ENCODE results near the gene RBMS1. TPM values are rescaled to one million over a fixed set of nuclear protein-coding genes. Genes with fewer than 3 reads are reported as not detected.

RBMS1 gene
- total RNA-seq, 1 experiment from 2014 or later, result 38.8 TPM

DNA sequence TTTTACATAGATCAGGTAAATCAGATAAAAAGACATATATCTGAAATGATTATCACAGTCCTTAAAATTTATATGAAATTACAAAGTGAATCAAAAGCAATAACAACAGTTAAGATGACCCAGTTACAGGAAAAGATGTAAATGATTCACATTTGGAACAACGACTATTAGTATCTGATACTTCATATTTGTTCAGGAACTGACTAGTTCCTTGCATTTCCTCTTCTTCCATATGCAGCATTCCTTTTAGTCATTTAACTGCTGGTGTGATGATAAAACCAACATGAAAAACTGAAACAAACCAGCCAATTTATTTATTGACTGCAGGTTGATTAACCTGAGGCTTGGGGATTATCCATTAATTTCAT lies 75.2 kb downstream of the RBMS1 start:
- Histone ChIP-seq H2AFZ (ENCODE audit: low read length) (no peak overlapping the region), H3K9me2 (replicated peaks; ENCODE audit: low read length) (no peaks in the 10 kb centered on the region), H4K20me1 (ENCODE audit: low read length) (no peaks in the 10 kb centered on the region), H3K9ac (ENCODE audit: low read length) (peak overlapping the region; percentile 80), H3K27ac (ENCODE audit: low read length) (peak overlapping the region; percentile 95), H3K36me3 (ENCODE audit: low read depth, low read length) (no peaks in the 10 kb centered on the region), H3K79me2 (ENCODE audit: low read length) (peaks cover 50% of the 10 kb centered on the region), H3K4me3 (ENCODE audit: low read length) (peak overlapping the region; percentile 55), H3K4me1 (ENCODE audit: insufficient read depth, low read length) (peaks cover 64% of the 10 kb centered on the region), H3K27me3 (ENCODE audit: low read length) (no peaks in the 10 kb centered on the region), H3K9me3 (ENCODE audit: low read length) (no peaks in the 10 kb centered on the region), H3K4me2 (ENCODE audit: low read length) (peak overlapping the region; percentile 69), H3F3A (ENCODE audit: low read length, unreplicated experiment) (peaks cover 12% of the 10 kb centered on the region)
- ChIA-PET CTCF (interaction anchor here (0.6 kb wide), 1 partner anchor 346 kb away, joined by 3 read pairs; no protein-coding TSS in a partner anchor), POLR2A (ENCODE audit: unreplicated experiment) (no interaction called here)
- DNase-seq (peak; percentile 74), ATAC-seq (peak; percentile 68)
- no TSS peak for BruUV-seq (replicated peaks)
- intact Hi-C loops (cut with micrococcal nuclease), result loop anchor here (5.0 kb wide), 5 partner anchors 74 to 574 kb away; partner anchors contain the start of gene RBMS1
- TF ChIP-seq EZH2 (IDR thresholded peaks at IDR 0.05; ENCODE audit: low read length, unreplicated experiment) (no peak), EZH2phosphoT487 (IDR thresholded peaks at IDR 0.05; ENCODE audit: borderline replicate concordance, low read length) (no peak)

DNA sequence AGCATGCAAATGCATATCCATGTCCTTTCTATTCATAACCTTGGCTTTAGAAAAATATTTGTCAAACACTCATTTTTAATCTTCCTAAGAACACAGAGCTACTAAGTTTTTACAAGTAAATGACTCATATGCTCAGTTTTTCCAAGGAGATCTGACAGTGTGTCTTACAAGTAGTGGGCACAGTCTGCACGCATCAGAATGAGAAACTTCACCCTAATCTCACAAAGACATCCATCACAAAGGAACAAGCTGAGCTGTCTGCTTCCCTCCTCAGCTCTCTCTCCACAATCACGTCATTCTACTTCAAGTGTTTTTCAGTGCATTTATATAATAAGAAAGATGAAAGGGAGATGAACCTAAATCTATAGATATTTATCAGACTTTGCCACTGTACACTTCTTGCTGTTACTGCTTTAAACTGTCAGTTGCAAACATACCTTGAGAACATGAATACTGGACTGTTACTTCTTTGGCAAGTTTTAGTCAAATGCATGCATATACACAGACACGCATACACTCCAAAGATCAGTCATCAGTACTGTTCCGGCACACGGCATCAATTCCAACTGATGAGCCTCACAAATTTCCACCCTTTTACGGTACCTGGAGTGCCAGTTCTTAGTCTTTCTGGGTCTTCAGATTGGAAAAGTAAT lies 75.7 kb downstream of the RBMS1 start:
- Histone ChIP-seq H3K4me2 (ENCODE audit: low read length) (peak overlapping the region; percentile 69), H3K9ac (ENCODE audit: low read length) (peak overlapping the region; percentile 80), H3K4me1 (ENCODE audit: insufficient read depth, low read length) (peaks cover 64% of the 10 kb centered on the region), H3K4me3 (ENCODE audit: low read length) (peak overlapping the region; percentile 55), H3K79me2 (ENCODE audit: low read length) (peaks cover 54% of the 10 kb centered on the region), H3F3A (ENCODE audit: low read length, unreplicated experiment) (peaks cover 12% of the 10 kb centered on the region), H2AFZ (ENCODE audit: low read length) (no peak overlapping the region), H3K9me3 (ENCODE audit: low read length) (no peaks in the 10 kb centered on the region), H3K27ac (ENCODE audit: low read length) (peak overlapping the region; percentile 95), H3K9me2 (replicated peaks; ENCODE audit: low read length) (no peaks in the 10 kb centered on the region), H3K36me3 (ENCODE audit: low read depth, low read length) (no peaks in the 10 kb centered on the region), H3K27me3 (ENCODE audit: low read length) (no peaks in the 10 kb centered on the region), H4K20me1 (ENCODE audit: low read length) (no peaks in the 10 kb centered on the region)
- peak; percentile 90 for DNase-seq
- intact Hi-C loops (cut with micrococcal nuclease), result loop anchor here (5.0 kb wide), 5 partner anchors 74 to 574 kb away; partner anchors contain the start of gene RBMS1
- TF ChIP-seq, protein P1, sequence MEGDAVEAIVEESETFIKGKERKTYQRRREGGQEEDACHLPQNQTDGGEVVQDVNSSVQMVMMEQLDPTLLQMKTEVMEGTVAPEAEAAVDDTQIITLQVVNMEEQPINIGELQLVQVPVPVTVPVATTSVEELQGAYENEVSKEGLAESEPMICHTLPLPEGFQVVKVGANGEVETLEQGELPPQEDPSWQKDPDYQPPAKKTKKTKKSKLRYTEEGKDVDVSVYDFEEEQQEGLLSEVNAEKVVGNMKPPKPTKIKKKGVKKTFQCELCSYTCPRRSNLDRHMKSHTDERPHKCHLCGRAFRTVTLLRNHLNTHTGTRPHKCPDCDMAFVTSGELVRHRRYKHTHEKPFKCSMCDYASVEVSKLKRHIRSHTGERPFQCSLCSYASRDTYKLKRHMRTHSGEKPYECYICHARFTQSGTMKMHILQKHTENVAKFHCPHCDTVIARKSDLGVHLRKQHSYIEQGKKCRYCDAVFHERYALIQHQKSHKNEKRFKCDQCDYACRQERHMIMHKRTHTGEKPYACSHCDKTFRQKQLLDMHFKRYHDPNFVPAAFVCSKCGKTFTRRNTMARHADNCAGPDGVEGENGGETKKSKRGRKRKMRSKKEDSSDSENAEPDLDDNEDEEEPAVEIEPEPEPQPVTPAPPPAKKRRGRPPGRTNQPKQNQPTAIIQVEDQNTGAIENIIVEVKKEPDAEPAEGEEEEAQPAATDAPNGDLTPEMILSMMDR (conservative IDR thresholded peaks at IDR 0.05; ENCODE audit: low read depth, low read length), result no peak
- TF ChIP-seq EZH2phosphoT487 (IDR thresholded peaks at IDR 0.05; ENCODE audit: borderline replicate concordance, low read length) (no peak), EZH2 (IDR thresholded peaks at IDR 0.05; ENCODE audit: low read length, unreplicated experiment) (no peak)
- ChIA-PET POLR2A (ENCODE audit: unreplicated experiment) (no interaction called here), CTCF (interaction anchor here (1.0 kb wide), 1 partner anchor 64 kb away, joined by 3 read pairs; no protein-coding TSS in a partner anchor)
- TSS peak; percentile 88 for BruUV-seq (replicated peaks)
- peak; percentile 76 for ATAC-seq

DNA sequence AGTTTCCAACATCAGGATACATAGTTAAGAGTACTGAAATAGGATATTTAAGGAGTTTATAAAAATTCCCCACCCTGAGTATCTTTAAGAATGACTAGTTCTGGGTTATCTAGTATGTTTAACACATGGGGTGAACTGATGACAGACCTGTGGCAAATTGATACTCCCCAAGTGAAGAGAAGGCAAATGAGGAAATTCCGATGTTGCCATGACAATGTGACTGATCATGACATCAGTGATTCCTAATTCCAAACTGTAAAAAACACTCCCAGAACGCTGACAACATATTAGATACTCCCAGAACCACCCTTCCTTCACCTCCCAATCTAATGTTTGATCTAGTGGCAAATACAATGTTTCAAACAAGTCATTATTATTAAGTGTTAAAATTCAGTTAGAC lies 77.6 kb downstream of the RBMS1 start:
- Histone ChIP-seq H3K9me2 (replicated peaks; ENCODE audit: low read length) (no peaks in the 10 kb centered on the region), H4K20me1 (ENCODE audit: low read length) (no peaks in the 10 kb centered on the region), H3F3A (ENCODE audit: low read length, unreplicated experiment) (peaks cover 12% of the 10 kb centered on the region), H3K27ac (ENCODE audit: low read length) (peak overlapping the region; percentile 95), H3K4me2 (ENCODE audit: low read length) (peak overlapping the region; percentile 69), H3K4me1 (ENCODE audit: insufficient read depth, low read length) (peaks cover 63% of the 10 kb centered on the region), H2AFZ (ENCODE audit: low read length) (no peak overlapping the region), H3K9ac (ENCODE audit: low read length) (peak overlapping the region; percentile 67), H3K79me2 (ENCODE audit: low read length) (peaks cover 70% of the 10 kb centered on the region), H3K27me3 (ENCODE audit: low read length) (no peaks in the 10 kb centered on the region), H3K4me3 (ENCODE audit: low read length) (no peak overlapping the region), H3K36me3 (ENCODE audit: low read depth, low read length) (no peaks in the 10 kb centered on the region), H3K9me3 (ENCODE audit: low read length) (no peaks in the 10 kb centered on the region)
- peak; percentile 40 for DNase-seq
- ChIA-PET CTCF (no interaction called here), POLR2A (ENCODE audit: unreplicated experiment) (no interaction called here)
- no TSS peak for BruUV-seq (replicated peaks)
- no peak for ATAC-seq
- TF ChIP-seq EZH2phosphoT487 (IDR thresholded peaks at IDR 0.05; ENCODE audit: borderline replicate concordance, low read length), result no peak
- TF ChIP-seq, protein P1 (conservative IDR thresholded peaks at IDR 0.05; ENCODE audit: low read depth, low read length), result no peak
- TF ChIP-seq EZH2 (IDR thresholded peaks at IDR 0.05; ENCODE audit: low read length, unreplicated experiment), result no peak
- intact Hi-C loops (cut with micrococcal nuclease), result loop anchor here (5.0 kb wide), 5 partner anchors 76 to 576 kb away; partner anchors contain the start of gene RBMS1
